ENCODE data around the gene SEC16A. TPM values are rescaled to one million over a fixed set of nuclear protein-coding genes. Genes with fewer than 3 reads are reported as not detected.

Gene SEC16A
- total RNA-seq, 2 experiments from 2014 or later: 23.7 to 60.1 TPM

DNA sequence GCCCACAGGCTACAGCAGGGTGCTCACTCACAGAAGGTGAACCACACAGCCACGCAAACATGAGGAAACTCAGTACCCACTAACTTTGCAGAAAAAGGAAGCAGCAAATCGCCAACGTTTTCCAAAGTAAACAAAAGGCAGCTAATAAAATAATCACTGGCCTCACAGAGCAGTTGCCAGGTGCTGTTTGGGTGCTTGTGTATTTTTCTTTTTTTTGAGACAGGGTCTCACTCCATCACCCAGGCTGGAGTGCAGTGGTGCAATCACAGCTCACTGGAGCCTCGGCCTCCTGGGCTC lies 86.7 kb downstream of the SEC16A start:
- no peaks in the 10 kb centered on the region for H3K9me2 ChIP-seq (ENCODE audit: insufficient read depth, low read length)
- H3K27ac ChIP-seq (ENCODE audit: low read depth, low read length, poor library complexity, severe bottlenecking): no peak overlapping the region
- ChIA-PET CTCF (ENCODE audit: unreplicated experiment) (no interaction called here), POLR2A (interaction anchor here (0.6 kb wide), 1 partner anchor 307 kb away, joined by 3 read pairs; no protein-coding TSS in a partner anchor)
- H3K4me3 ChIP-seq (ENCODE audit: low read depth, low read length, poor library complexity, severe bottlenecking): no peak overlapping the region
- H3K9me3 ChIP-seq (ENCODE audit: low read length): no peaks in the 10 kb centered on the region
- TF ChIP-seq EZH2phosphoT487 (IDR thresholded peaks at IDR 0.05; ENCODE audit: borderline replicate concordance, low read depth, low read length) (no peak), CTCF (conservative IDR thresholded peaks at IDR 0.05; ENCODE audit: low read length) (no peak)
- peaks cover 76% of the 10 kb centered on the region for H3K36me3 ChIP-seq (ENCODE audit: insufficient read depth, low read length)
- no TSS peak for BruUV-seq (replicated peaks)
- peaks cover 10% of the 10 kb centered on the region; the same call in 1 of the 2 replicates for H4K20me1 ChIP-seq (ENCODE audit: insufficient read depth, low read length)
- H3K79me2 ChIP-seq (ENCODE audit: insufficient read depth, low read depth, low read length): peaks cover 23% of the 10 kb centered on the region
- DNase-seq (ENCODE audit: low spot score): no peak
- H3K4me2 ChIP-seq (ENCODE audit: low read length): no peak overlapping the region
- H2AFZ ChIP-seq (ENCODE audit: low read length): no peak overlapping the region
- H3K4me1 ChIP-seq (ENCODE audit: insufficient read depth, low read length, poor library complexity, severe bottlenecking): peaks cover 9% of the 10 kb centered on the region
- intact Hi-C loops (cut with micrococcal nuclease; ENCODE audit: unreplicated experiment): no loop called here

GRCh38 chr9:136395345-136396218 lies 87.3 kb downstream of the SEC16A start:
- TF ChIP-seq EZH2phosphoT487 (IDR thresholded peaks at IDR 0.05; ENCODE audit: borderline replicate concordance, low read depth, low read length) (no peak), CTCF (conservative IDR thresholded peaks at IDR 0.05; ENCODE audit: low read length) (no peak)
- no peaks in the 10 kb centered on the region for H3K9me2 ChIP-seq (ENCODE audit: insufficient read depth, low read length)
- peaks cover 23% of the 10 kb centered on the region for H3K79me2 ChIP-seq (ENCODE audit: insufficient read depth, low read depth, low read length)
- peaks cover 78% of the 10 kb centered on the region for H3K36me3 ChIP-seq (ENCODE audit: insufficient read depth, low read length)
- CTCF ChIA-PET (ENCODE audit: unreplicated experiment): no interaction called here
- intact Hi-C loops (cut with micrococcal nuclease; ENCODE audit: unreplicated experiment): no loop called here
- no peak overlapping the region for H2AFZ ChIP-seq (ENCODE audit: low read length)
- no peak overlapping the region for H3K4me2 ChIP-seq (ENCODE audit: low read length)
- no peak for DNase-seq (ENCODE audit: low spot score)
- no peak overlapping the region for H3K4me3 ChIP-seq (ENCODE audit: low read depth, low read length, poor library complexity, severe bottlenecking)
- peaks cover 10% of the 10 kb centered on the region; the same call in 1 of the 2 replicates for H4K20me1 ChIP-seq (ENCODE audit: insufficient read depth, low read length)
- no TSS peak for BruUV-seq (replicated peaks)
- no peaks in the 10 kb centered on the region for H3K9me3 ChIP-seq (ENCODE audit: low read length)
- POLR2A ChIA-PET: interaction anchor here (0.6 kb wide), 1 partner anchor 308 kb away, joined by 3 read pairs; no protein-coding TSS in a partner anchor
- H3K27ac ChIP-seq (ENCODE audit: low read depth, low read length, poor library complexity, severe bottlenecking): no peak overlapping the region
- H3K4me1 ChIP-seq (ENCODE audit: insufficient read depth, low read length, poor library complexity, severe bottlenecking): peaks cover 9% of the 10 kb centered on the region

- ChIA-PET POLR2A (no interaction called here), CTCF (ENCODE audit: unreplicated experiment) (no interaction called here)
- H3K79me2 ChIP-seq (ENCODE audit: insufficient read depth, low read depth, low read length): peaks cover 23% of the 10 kb centered on the region
- no peaks in the 10 kb centered on the region for H3K9me3 ChIP-seq (ENCODE audit: low read length)
- peaks cover 6% of the 10 kb centered on the region for H3K4me1 ChIP-seq (ENCODE audit: insufficient read depth, low read length, poor library complexity, severe bottlenecking)
- H3K9me2 ChIP-seq (ENCODE audit: insufficient read depth, low read length): no peaks in the 10 kb centered on the region
- H3K4me3 ChIP-seq (ENCODE audit: low read depth, low read length, poor library complexity, severe bottlenecking): no peak overlapping the region
- H3K4me2 ChIP-seq (ENCODE audit: low read length): no peak overlapping the region
- BruUV-seq (replicated peaks): no TSS peak
- no peak overlapping the region for H2AFZ ChIP-seq (ENCODE audit: low read length)
- intact Hi-C loops (cut with micrococcal nuclease; ENCODE audit: unreplicated experiment): no loop called here
- H4K20me1 ChIP-seq (ENCODE audit: insufficient read depth, low read length): peaks cover 10% of the 10 kb centered on the region; the same call in 1 of the 2 replicates
- peaks cover 83% of the 10 kb centered on the region for H3K36me3 ChIP-seq (ENCODE audit: insufficient read depth, low read length)
- H3K27ac ChIP-seq (ENCODE audit: low read depth, low read length, poor library complexity, severe bottlenecking): no peak overlapping the region
- no peak for DNase-seq (ENCODE audit: low spot score)
- TF ChIP-seq EZH2phosphoT487 (IDR thresholded peaks at IDR 0.05; ENCODE audit: borderline replicate concordance, low read depth, low read length): no peak
- TF ChIP-seq CTCF (conservative IDR thresholded peaks at IDR 0.05; ENCODE audit: low read length): no peak
Observed at GRCh38 chr9:136395020-136395340, 87.9 kb downstream of the SEC16A start.

All from OCI-LY7 (cell line).